ENCODE measurements around the gene JAKMIP2.
A peak's percentile ranks its signal among the peaks of the same experiment; 100 is the strongest.
"Not testable (repeated sequence)": the region's sequence is repeated elsewhere in the genome, so short reads cannot be mapped to it uniquely, and the experiment has no call there.

The JAKMIP2 gene

DNA sequence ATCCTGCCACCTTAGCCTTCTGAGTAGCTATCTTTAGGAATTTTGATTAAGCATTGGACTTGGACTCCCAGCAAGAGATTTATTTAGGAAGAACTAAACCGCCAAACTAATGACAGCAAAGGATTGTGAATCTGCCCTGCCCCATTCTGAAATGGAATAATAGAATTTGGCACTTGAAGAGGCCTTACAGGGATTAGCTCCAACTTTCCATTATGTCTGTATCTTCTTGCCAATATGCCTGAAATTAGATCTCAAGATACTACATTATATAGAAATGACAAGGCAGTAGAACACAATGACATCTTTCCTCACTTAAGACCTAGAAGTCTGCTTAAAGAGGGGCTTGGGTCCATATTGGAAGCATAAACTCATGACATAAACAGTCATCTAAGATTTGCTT lies 195.7 kb downstream of the JAKMIP2 start:
- FAIRE-seq: no peak

- FAIRE-seq: no peak
These were observed 196.3 kb downstream of the JAKMIP2 start for GRCh38 chr5:147586221-147586620.

DNA sequence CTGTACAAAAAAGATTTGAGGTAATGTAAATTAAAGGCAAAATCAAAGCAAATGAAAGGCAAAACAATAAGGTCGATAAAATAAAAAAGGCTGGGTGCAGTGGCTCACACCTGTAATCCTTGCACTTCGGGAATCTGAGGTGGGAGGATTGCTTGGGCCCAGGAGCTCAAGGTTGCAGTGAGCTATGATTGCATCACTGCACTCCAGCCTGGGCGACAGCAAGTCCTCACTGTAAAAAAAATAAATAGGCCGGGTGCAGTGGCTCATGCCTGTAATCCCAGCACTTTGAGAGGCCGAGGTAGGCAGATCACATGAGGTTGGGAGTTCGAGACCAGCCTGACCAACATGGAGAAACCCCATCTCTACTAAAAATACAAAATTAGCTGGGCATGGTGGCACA lies 200.3 kb downstream of the JAKMIP2 start:
- not testable (repeated sequence) for FAIRE-seq

DNA sequence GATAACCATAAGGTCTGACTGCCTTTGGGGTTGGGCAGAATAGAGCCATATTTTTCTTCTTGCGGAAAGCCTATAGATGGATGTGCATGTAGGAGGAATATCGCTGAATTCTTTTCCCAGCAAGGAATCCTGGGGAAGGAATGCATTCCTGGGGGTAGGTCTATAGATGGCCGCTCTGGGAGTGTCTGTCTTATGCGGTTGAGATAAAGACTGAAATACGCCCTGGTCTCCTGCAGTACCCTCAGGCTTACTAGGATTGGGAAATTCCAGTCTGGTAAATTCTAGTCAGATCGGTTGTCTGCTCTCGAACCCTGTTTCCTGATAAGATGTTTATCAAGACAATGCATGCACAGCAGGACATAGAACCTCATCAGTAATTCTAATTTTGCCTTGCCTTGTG lies 202.1 kb downstream of the JAKMIP2 start:
- FAIRE-seq: not testable (repeated sequence)

GRCh38 chr5:147578228-147579024 lies 204.1 kb downstream of the JAKMIP2 start:
- peak; percentile 28 for FAIRE-seq

DNA sequence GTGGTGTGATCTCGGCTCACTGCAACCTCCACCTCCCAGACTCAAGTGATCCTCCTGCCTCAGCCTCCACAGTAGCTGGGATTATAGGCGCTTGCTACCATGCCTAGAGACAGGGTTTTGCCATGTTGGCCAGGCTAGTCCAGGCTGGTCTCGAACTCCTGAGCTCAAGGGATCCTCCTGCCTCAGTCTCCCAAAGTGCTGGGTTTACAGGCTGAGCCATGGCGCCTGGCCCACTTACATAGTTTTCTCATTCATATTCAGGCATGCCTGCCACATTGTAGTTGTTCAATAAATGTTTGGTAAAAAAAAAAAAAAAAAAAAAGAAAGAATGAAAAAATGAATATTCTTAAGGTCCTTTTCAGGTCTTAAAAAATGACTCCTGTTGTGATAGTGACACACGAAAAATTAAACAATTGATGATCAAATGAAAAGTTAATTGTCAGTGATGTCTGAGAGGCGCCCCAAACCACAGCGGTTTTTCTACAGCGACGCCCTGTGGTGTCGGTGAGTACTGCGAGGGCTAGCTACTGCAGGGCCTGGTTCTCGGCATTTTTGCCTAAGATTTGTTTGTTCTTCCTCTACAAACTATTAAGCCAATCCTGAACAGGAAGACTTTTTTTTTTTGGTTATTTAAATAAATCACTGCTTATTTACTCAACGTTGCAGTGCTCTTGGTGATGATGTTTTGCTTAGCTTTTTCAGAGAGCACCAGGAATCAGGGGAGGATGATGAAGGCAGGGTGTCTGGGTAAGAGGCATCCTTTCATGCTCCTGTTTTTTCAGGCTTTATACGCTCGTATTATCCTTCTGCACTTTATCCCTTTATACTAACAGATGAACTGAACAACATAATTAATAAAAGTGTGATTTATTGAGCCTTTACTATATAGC lies 205.6 kb downstream of the JAKMIP2 start:
- no peak for FAIRE-seq

GRCh38 chr5:147575598-147575997 lies 206.9 kb downstream of the JAKMIP2 start:
- no peak for FAIRE-seq

GRCh38 chr5:147573211-147573610 lies 209.3 kb downstream of the JAKMIP2 start:
- FAIRE-seq: no peak

DNA sequence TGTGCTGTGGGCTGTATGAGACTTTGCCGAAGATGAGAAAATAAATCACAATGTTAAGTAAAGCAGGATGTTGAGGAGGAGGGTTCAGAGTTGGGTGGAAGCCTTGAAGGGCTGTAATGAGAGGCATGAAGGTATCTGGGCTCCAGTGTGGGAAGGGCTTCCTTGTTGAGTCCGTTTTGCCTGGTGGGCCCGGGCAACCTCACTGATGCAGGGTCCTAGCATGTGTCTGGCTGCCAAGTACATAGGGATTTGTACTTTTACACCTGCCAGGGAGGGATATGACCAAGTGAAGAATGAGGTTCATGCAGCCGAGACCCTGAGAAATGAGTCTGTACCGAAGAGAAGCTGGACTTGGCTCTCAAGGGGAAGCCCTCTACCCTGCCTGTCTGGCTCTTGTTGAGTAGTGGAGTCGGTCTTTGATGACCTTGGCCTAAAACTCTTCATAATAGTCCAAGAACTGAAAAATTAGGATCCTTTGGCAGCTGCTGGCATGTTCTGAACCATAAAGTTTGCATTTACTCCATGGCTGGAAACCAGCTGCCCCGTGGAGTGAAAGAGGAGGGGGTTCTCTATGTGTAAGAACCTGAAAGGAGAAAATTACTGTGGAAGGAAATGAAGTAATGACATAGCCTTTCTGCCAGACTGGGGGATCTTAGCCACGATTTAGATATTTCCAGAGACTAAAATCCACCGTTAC lies 213.7 kb downstream of the JAKMIP2 start:
- no peak for FAIRE-seq

DNA sequence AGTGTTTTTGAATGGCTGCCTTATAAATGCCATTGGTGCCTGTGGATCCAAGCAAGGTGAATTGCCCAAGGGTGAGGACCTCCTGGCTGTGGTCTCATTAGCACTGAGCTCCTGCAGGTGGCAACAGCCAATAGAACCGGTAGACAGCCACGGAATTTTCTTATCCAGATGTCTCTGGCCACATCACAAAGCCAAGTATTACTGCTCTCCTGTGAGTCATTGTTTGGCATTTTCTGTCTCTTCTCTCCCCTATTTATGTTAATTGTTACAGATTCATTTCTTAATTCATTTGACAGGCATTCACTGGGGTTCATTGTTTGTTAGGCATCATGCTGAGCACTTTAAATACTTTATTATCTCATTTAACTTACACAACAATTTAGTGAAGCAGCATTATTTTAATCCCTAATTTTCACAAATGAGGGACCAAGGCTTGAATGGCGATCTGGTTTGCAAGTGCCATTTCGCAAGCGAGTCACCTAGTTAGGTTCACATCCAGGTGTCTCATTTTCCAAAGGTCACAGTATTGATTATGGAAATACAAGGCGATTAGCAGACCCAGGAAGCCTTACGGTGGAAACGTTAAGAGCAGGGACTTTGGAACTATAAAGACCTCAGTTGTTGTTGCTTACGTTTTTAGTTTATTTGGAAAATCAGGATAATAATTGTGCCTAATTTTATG lies 214.5 kb downstream of the JAKMIP2 start:
- no peak for FAIRE-seq

GRCh38 chr5:147565524-147565923 lies 217.0 kb downstream of the JAKMIP2 start:
- FAIRE-seq: no peak

GRCh38 chr5:147564124-147564486 lies 218.4 kb downstream of the JAKMIP2 start:
- FAIRE-seq: no peak

- FAIRE-seq: no peak
These were observed 218.9 kb downstream of the JAKMIP2 start for GRCh38 chr5:147563466-147564123.

DNA sequence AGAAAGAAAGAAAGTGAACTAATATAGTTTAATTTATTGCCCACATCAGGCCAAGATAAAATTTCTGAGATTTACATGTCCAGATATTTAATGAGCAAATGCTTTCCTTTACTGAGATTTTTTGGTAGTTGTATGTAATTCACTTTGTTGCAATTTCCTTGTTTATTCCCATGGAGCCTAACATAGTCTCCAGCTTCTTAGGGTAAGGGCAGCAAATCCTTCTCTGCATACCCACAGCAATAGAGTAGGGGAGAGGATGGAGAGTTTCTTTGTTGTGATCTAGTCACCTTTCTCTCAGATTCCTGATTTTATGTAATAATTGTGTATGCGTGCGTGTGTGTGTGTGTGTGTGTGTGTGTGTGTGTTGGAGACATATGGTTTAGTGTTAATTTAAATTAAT lies 221.1 kb downstream of the JAKMIP2 start:
- no peak for FAIRE-seq

DNA sequence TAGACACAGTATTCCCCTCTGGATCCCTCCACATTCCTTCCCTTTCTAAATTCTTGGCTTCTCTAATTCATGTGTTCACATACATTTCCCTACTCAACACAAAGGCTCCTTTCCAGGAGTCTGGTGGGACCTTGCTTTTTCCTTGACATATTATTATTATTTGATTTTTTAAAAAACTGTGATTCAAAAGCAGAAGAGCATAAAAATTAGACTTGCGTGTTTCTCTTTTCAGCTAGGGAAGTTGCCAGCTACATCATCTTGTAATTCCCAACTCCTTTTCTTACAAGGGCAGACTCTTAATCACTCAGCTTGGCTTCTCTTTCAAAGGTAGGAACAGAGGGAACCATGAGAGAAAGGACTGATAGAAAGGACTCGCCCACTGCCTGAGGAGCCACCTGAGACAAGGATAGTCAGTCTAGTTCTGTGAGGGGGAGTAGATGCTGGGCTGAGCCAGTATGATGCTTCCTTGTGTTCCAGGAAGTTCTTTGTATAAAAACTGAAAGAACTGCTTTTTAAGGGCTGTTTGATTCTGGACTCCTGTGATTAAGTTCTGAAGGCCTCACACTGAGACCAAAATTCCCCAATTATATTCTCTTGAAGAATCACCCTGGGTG lies 221.7 kb downstream of the JAKMIP2 start:
- FAIRE-seq: no peak

GRCh38 chr5:147559749-147560148 lies 222.8 kb downstream of the JAKMIP2 start:
- FAIRE-seq: no peak

DNA sequence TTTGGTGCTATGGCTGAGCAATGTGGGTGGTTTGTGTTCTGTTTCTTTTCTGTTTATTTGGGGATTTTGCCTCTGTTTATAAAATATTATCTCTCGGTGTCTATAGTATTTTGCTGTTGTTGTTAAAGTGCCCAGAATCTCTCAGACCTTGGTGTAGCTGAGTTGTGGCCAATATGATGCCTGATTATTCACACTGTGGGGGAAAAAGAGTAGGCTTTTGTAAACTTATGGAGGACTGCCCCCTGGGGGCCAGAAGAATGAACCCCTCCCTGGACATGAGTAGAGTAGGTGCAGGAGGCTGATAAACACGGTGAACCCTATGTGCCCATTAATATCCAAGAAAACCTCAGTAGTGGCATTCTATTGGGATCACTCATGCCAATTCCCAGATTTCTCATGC lies 223.7 kb downstream of the JAKMIP2 start:
- no peak for FAIRE-seq

GRCh38 chr5:147557876-147558745 lies 224.4 kb downstream of the JAKMIP2 start:
- no peak for FAIRE-seq

- FAIRE-seq: no peak
These were observed 227.4 kb downstream of the JAKMIP2 start for GRCh38 chr5:147555176-147555575.

DNA sequence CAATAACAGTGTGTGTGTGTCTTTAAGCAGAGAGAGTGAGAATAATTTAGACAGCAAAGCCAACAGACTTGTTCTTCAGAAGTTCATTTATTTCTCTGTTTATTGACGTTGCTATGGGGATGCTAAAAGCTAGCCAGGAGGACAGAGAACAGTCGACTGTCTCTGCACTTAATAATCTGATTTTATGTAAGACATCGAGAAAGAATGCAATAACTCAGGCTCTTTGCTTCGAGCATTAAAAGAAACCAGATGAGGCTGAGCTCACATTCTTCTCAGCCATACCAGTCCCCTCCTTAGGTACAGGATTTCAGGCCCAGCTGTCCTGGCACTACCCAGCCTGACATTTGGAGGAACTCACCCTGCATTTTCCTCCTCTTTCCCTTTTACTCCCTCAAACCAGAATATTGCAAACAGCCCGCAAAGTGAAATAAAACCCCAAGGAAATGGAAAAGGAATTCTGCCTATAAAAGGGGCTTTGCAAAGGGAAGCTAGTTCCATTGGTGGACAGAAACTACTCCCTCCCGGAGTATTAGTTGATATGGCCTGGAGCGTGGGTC lies 228.2 kb downstream of the JAKMIP2 start:
- no peak for FAIRE-seq

Data from TTC549 (cell line).